GM08714 (cell line): ENCODE data around the gene TMEM222.
"Not testable (repeated sequence)": the region's sequence is repeated elsewhere in the genome, so short reads cannot be mapped to it uniquely, and the experiment has no call there.

Source experiments
- H3K4me3 ChIP-seq: fragments of 200-500 bp; sonication (Bioruptor generic); 2 replicates; pipeline ENCODE4 v1.5.1; 2014; ENCODE audit warnings: mild to moderate bottlenecking, low read length, inconsistent platforms
- ZNF274 ChIP-seq: IDR thresholded peaks from 2 replicates; pipeline ENCODE4 v1.6.1; 2012; ENCODE audit warnings: mild to moderate bottlenecking, low read depth, low read length

TMEM222 gene

GRCh38 chr1:27321813-27322568 lies at the start of gene TMEM222:
Gene TMEM222 (plus strand): TSS chr1:27322163. CDS start chr1:27322198, 35 bp downstream.
- no peak for TF ChIP-seq ZNF274
- H3K4me3 ChIP-seq: peak within 1 kb of the TSS; percentile 89

DNA sequence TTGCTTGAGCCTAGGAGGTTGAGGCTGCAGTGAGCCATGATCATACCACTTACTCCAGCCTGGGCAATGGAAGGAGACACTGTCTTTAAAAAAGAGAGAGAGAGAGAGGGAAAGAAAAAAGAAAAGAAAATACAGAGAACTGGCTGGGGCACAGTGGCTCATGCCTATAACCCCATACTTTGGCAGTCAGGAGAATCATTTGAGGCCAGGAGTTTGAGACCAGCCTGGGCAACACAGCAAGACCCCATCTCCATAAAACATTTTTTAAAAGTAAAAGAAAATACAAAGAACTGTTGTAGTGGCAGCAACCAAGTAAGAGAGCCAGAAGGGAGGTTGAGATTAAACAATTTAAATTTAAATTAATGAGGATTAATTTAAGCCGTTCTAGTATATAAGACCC lies 47.8 kb upstream of the TMEM222 start:
- no peak overlapping the region for H3K4me3 ChIP-seq
- no peak for TF ChIP-seq ZNF274

- TF ChIP-seq ZNF274: no peak
- no peak overlapping the region for H3K4me3 ChIP-seq
Measured at GRCh38 chr1:27275696-27276095, 46.3 kb upstream of the TMEM222 start.

DNA sequence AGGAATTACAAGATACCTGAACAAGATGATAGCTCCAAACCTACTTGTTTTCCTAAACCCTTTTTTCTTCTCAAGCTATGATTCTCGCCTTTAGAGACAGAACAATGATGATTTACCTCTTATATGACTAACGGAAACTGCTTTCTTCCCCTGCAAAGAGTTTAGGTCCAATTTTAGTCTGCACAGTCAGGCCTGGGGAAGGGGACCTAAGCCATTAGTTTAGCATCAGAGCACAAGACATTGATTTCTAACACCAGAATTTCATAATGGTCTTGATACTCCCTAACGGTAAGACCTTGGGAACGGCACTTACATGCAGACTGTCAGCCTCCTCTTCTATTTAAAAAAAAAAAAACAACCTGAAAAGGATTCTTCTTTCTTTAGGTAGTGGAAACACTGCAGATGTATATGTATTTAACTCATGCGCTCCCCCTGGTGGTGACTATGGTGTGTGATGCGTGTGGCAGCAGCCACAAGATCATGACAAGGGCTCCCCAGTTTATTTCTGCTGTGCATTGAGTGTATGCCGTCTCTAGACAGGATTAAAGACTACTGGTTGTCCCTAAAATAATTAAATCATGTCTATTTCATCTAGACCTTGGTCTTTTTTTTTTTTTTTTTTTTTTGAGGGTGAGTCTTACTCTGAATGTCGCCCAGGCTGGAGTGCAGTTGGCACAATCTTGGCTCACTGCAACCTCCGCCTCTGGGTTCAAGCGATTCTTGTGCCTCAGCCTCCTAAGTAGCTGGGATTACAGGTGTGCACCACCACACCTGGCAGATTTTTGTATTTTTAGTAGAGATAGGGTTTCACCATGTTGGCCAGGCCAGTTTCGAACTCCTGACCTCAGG lies 37.3 kb upstream of the TMEM222 start:
- no peak overlapping the region for H3K4me3 ChIP-seq
- TF ChIP-seq ZNF274: no peak

DNA sequence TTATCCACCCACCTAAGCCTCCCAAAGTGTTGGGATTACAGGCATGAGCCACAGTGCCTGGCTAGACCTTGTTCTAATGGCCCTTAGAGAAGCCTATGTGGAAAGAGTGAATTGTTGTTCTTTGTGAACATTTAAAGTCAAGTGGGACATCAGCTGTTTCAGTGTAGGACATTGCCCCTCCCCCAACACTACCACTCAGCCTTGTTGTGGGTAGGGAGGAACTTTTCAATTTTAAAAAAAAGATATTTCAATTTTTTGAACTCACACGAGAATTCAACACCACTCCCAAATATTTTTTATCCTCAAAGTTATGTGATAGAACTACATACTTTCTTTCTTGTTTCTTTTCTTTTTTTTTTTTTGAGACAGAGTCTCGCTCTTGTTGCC lies 36.7 kb upstream of the TMEM222 start:
- H3K4me3 ChIP-seq: no peak overlapping the region
- TF ChIP-seq ZNF274: no peak

- not testable (repeated sequence) for H3K4me3 ChIP-seq
Measured at GRCh38 chr1:27285821-27286220, 36.1 kb upstream of the TMEM222 start.

- H3K4me3 ChIP-seq: not testable (repeated sequence)
Measured at GRCh38 chr1:27289125-27289524, 32.8 kb upstream of the TMEM222 start.

DNA sequence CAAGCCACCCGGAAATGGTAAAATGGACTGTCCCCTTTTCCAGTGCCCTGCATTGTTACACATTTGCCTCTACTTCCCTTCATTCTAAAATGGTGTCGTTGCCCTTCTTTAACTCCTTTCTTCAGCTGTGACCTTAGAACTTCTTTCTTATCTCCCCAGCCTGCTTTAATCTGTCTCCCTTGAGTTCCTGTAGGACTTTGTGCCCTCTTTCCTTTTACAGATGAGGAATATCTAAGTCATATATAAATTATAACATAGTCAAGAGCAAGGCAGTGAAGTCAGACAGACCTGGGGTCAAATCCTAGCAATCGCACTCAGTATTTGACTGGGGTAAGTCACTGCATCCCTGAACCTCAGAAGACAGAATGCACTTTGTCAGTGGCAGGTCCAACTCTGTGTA lies 31.4 kb upstream of the TMEM222 start:
- no peak overlapping the region for H3K4me3 ChIP-seq
- TF ChIP-seq ZNF274: no peak

DNA sequence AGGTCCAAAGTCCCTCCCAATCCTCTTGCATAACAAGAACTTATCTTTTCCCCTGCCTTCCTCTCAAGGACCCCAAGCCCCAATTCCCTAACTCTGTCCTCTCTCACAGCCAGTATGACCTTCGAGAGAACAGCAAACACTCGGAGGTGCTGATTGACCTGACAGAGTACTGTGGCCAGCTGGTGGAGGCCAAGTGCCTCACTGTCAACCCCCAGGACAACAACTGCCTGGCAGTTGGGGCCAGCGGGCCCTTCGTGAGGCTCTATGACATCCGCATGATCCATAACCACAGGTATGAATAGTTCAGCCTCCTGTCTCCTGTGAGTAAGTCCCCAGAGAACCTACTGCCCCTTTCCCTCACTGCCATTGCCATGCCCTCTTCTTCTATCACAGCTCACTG lies 29.9 kb upstream of the TMEM222 start:
- TF ChIP-seq ZNF274: no peak
- H3K4me3 ChIP-seq: no peak overlapping the region

DNA sequence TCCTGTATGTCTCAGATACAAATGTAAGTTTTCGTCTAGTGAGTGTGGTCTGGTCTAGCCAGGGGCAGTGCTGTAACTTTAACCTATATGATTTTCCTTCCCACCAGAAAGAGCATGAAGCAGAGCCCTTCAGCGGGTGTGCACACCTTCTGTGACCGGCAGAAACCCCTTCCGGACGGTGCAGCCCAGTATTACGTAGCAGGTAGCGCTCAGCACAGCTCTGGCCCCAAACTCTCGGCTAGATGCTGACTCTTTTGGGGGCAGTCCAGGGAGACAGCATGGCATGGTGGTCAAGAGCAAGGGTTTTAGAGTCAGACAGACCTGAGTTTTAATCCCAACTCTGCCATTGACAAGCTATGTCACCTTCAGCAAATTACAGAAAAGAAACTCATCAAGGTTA lies 28.0 kb upstream of the TMEM222 start:
- TF ChIP-seq ZNF274: no peak
- no peak overlapping the region for H3K4me3 ChIP-seq

GRCh38 chr1:27296773-27297291 lies 25.1 kb upstream of the TMEM222 start:
- no peak for TF ChIP-seq ZNF274
- no peak overlapping the region for H3K4me3 ChIP-seq

DNA sequence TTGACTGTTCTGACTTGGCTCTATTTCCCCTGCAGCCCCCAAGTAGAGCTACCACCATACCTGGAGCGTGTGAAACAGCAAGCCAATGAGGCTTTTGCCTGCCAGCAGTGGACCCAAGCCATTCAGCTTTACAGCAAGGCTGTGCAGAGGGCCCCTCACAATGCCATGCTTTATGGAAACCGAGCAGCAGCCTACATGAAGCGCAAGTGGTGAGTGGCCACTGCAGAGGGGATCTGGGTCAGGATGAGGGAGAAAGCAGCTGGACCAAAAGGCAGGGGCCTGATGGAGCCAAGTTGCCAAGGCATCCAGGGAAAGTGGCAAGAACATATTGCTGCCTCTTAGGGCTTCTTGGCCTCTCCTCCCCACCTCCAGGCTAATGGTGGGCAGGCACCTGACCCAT lies 24.1 kb upstream of the TMEM222 start:
- no peak overlapping the region for H3K4me3 ChIP-seq
- no peak for TF ChIP-seq ZNF274

- no peak for TF ChIP-seq ZNF274
- H3K4me3 ChIP-seq: no peak overlapping the region
Measured at GRCh38 chr1:27298632-27299384, 23.2 kb upstream of the TMEM222 start.
